ENCODE data around the gene C6orf132.
"Not testable (repeated sequence)": the region's sequence is repeated elsewhere in the genome, so short reads cannot be mapped to it uniquely, and the experiment has no call there.

Gene C6orf132, protein sequence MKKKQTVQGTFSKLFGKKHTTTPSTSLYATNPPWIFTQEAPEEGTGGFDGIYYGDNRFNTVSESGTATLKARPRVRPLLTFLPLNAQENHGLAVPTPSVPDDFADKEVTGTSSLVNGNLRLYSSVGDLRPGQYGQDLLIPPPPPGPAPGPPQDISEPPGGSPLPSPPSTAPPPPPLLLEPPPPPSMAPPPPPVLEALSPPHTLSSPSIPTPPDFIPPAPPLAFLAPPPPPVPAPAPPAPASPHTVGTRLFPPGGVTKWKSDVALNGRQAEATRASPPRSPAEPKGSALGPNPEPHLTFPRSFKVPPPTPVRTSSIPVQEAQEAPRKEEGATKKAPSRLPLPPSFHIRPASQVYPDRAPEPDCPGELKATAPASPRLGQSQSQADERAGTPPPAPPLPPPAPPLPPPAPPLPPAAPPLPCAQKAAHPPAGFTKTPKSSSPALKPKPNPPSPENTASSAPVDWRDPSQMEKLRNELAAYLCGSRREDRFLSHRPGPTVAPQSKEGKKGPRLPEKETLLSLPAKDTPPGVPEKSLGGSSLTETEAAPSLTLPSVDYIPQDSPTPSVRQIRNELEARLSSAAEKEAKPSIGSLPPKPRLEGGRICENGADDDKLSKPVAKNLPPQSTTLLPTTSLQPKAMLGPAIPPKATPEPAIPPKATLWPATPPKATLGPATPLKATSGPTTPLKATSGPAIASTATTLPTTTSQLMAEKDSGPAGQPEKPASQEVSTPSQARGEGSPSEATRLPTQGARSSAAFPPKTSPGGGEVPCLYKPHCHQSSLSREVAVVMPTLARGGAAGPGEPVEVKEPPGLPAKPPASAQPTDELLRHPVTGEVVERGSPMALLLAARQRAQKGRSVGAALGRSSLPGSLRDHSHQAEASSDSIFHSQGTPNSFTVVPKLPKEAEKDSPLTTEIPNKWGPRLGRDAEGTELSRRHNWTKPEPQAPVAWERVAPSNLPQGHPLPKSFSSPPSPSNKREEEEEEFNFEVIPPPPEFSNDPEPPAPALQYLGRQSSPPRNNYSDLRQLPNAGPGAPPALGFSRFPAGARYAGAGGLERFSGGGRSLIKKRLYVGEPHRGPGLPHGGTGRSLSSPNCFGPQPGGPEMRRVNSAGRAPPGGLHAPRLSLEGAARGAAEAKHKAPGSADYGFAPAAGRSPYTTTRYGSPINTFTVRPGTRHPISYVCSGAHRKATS

DNA sequence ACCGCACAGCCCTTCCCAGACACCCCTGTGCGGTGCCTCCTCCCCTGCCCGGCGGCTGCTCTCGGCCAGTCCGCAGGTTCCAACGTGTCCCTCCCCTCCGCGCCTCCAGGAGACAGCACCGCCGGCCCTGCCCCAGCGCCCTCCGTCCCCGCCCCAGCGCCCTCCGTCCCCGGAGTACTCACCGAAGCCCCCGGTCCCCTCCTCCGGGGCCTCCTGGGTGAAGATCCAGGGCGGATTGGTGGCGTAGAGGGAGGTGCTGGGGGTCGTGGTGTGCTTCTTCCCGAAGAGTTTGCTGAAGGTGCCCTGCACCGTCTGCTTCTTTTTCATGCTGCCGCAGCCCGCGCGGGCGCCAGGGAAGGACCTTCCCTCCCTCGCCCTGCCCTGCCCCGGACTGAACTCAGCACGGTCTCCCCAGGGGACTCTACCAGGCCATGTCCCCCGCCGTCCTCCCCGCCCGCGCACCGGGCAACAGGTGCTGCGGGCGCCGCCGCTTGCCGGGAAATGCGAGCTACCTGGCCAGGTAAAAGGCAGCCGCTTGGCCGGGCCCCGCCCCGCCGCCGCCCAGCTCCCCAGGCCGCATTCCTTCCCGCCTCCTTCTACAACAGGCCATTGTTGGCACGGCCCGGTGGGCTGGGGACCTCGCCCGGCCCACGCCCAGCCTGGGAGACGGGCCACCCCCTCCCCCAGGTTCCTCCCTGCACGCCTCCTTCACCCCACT is at the start of gene C6orf132:
C6orf132 (minus strand) TSS at position 503 of the 718 bp plus-strand sequence; CDS start at position 327, 176 bp downstream.
- no peak for DNase-seq

DNA sequence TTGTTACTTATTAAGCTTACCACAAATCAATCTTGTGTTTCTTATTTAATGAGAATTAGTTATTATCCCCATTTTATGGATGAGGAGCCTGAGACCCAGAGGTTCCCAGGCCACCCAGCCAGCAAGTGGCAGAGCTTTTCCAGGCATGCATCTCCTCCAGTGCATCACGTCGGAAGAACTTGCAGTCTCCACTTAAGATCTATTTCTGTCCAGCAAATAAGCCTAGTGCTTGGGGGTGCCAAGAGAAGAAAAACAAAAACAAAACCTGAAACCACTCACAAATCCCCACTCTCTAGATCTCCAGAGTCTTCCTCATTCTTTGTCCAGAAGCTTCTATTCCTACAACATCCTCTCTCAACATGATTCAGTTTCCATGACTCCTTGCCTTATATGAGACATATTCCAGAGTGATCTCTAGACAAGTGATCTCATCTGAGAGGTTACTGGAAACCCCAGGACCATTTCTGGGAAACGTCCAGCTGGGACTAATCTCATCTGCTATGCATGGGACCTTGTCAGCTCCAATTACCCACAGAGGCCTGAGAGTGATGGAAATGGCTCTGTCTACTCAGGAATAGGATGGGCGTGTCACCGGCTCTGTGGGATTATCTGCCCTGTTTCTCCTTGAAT is 48.2 kb upstream of the C6orf132 start:
- DNase-seq = no peak

DNA sequence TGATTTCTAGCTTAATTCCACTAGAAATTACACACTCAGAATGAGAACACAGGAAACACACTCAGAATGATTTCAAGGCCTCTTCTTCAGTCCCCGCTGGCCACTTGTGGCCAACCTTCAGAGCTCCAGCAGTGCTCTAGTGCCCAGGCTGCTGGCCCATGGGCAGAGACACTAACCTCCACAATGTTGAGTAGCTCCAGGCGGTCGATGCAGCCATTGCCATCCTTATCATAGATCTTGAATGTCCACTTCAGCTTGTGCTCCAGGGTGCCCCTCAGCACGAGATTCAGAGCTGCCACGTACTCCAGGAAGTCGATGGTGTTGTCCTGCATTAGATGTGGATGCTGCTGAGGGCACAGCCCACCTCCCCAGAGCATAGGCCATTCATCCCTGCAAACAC is 46.0 kb upstream of the C6orf132 start:
- no peak for DNase-seq

DNA sequence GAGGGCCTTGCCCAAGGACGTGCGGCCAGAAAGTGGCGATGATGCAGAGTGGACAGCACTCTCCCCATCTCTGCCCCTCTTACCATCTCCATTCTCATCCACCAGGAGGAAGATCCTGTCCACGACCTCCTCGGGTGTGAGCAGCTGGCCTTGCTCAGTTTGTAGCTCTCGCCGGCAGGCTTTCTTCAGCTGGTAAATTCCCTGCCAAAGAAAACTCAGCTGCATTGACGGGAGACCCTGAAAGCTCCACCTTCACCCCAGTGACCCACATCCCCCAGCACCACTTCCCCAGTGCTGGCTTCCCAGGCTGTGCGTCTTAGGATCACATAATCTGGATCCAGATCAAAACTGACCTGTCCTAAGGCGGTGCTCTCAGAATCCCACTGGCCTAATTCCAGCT is 43.2 kb upstream of the C6orf132 start:
- DNase-seq = no peak

DNA sequence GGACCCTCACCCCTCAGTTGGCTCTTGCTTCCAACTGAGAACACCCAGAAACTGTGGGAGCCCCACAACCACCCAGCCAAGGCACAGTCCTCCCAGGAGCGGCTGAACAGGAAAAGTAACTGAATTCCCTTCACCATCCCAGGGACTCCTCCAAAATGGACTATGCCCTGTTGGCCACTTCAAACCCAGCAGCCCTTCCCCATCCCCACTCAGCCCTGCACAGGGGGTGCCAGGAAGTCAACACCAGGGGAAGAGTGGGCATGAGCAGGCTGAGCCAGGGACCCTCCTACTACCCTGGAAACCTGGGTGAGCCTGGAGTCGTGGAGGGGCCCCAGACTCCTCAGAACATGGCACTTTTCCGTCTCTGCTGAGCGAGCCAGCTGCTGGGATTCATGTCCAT is 42.1 kb upstream of the C6orf132 start:
- no peak for DNase-seq

DNA sequence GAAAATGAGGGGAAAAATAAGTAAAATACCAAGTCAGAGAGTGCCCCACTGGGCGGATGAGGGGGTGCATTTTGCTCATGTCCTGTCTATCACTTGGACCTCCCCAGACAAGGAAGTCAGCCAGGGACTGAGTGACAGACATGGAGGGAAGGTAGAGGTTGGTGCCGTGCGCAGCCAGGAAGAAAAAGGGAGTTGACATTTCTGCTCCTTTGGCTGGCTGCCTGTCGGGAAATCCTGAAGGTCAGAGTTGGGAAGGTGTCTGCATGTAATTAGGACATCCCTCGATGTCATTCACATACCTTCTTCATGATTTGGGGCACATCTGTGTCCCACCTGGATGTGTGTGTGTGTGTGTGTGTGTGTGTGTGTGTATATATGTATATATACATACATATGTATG is 39.7 kb upstream of the C6orf132 start:
- DNase-seq = no peak

DNA sequence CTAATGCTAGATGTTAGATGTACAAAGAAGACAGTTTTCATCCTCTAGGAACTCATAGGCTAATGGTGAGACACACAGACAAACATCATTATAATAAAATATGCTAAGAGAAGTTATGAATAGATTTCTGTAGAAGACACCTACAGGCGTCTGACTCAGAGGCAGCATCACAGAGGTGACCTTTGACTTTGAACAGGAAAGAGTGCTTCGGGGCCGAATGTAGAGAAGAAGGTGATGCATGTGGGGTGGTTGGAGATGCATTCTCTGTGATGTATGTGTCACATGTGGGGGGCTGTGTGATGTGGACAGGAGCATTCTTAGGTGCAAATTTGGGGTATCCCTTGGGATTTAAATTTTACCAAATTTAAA is 37.5 kb upstream of the C6orf132 start:
- no peak for DNase-seq

DNA sequence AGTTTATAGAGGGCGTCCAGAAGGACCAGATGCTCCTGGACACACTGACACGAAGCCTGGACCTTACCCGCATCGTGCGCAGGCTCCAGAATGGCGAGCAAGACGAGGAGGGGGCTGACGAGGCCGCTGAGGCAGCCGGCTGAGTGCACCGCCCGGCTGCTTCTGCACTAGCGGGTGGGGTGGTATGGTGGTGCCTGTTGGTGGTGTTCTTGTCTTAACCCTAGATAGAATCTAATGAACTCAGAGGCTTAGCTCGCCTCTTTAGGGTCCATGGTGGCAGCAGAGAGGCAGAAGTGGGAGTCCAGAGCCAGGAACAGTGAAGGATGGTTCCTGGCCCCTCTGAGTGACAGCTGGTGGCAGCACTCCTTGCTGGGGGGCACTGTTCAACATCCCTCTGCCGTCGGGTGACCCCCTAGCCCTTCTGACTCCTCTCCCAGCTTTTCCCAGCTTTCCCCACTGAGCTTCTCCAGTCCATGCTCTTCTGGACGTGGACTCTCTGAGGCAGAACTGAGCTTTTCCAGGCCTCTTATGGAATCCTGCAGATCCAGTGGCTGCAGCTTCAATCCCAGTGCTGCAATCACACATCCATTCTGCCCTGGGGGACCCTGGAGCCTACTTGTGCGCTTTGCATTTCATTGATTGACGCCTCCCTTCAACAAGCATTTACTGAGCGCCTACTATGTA is 37.0 kb upstream of the C6orf132 start:
- no peak for DNase-seq

DNA sequence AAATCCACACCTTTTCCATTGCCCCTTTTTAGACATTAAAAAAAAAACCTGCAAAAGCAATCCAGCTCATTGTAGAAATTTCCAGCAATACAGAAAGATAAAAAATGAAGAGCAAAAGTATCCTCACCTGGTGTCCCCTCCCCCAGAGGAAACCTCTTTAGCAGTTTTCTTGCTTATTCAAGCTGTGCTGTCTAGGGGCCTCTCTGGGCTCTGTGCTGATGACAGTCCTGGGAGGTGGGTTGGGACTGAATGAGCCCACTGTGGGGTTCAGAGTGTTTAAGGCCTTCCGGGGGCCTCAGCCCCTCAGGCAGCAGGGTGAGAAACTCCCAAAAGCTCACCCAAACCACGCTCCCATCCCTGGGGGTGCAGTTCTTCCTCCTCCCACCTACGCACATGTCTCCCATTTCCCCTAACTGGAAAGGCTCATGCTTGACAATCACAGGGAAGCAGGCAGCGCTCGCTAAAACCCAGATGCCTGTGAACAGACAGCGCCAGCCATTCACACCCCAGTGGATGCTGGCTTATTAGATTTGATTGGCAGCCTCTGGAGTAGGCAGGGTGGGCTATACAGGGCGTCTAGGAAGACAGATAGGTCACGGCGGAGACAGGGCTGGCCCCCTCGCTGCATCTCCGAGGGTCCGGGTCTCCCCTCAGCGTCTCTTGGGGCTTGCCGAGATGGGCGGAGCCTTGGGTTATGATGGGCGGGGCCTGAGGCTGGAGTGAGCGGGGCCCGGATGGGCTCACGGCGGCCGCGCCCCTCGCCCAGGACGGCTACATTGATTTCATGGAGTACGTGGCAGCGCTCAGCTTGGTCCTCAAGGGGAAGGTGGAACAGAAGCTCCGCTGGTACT is 35.3 kb upstream of the C6orf132 start:
- no peak for DNase-seq

DNA sequence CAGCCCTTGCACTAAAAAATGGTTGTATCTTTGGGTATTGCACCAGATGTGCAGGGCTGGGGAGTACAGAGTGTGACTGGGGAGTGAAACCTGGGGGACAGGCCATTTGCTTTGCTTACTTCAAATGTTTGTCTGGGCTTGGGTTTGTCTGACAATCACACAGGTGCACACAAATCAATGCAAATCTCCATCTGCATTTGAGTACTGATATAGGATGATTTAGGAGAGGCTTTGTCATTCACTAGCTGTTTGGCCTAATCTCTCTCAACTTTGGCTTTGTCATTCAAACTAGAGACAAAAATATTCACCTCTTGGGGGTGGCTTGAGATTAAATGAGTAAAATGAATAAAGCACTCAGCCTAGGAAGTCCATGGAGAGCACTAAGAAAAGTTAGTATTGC is 34.6 kb upstream of the C6orf132 start:
- DNase-seq = no peak

DNA sequence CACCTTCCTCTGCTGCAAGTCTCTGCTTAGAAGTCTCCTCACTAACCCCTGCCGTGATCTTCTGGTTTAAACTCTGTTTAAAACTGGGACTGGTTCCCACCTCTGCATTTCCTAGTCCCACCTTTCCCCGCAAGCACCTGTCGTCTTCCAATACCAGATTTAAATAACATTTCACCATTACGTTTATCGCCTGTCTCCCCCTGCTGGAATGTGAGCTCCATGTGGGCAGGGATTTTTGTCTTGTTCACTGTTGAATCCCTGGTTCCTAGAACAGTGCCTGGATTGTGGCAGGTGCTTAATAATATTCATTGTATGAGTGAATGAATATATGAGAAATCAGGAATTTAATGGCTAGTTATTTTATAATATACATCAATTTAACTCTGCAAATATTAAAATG is 33.4 kb upstream of the C6orf132 start:
- DNase-seq = no peak

DNA sequence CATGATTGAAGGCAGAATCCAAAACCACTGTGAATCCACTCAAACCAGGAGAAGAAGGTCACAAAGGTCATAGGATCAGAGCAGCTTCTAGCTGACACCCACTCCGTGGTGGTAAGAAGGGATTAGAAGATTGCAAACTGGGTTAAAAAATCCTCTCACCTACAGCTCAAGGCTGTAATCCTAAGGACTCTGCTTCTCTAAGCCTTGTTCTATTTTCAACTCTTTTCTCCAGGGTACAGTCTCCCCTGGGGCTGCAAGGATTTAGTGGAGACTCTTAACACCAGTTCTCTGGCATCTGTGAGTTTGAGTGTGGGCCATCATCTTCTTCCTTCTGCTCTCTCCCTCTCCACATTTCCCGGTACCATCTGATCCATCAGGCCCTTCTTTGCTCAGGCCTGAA is 30.7 kb upstream of the C6orf132 start, which contains the start of gene GUCA1A:
GUCA1A (plus strand) TSS at position 264 of the 400 bp plus-strand sequence. CDS start 250 bp downstream, outside the sequence.
- DNase-seq = no peak

DNA sequence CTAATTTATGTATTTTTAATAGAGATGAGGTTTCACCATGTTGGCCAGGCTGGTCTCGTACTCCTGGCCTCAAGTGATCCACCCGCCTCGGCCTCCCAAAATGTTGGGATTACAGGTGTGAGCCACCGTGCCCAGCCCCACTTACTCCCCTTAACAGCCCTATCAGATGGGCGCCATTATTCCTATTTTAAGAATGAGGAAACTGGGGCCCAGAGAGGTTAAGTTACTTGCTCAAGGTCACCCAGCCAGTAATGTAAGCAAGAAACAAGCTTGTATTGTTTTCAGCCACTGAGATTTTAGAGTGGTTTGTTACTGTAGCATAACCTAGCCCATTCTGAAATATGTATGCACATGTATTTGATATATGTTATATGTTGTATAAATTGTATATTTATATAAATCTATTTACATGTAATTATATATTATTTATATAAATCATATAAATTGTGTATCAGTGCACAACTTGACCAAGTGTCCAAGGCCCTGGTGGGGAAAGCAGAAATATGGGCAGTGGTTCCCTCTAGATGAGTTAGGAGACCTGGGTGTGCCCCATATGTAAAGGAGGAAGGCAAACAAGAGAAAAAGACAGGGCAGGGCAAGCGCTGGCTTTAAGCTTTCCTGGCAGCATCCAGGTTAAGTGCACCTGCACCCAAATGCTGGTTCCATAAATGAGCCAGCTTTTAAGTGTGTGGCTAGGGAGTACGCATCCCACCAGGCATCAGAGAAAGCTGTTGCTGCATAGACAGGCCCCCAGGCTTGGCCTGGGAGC is 29.6 kb upstream of the C6orf132 start:
- DNase-seq = no peak

DNA sequence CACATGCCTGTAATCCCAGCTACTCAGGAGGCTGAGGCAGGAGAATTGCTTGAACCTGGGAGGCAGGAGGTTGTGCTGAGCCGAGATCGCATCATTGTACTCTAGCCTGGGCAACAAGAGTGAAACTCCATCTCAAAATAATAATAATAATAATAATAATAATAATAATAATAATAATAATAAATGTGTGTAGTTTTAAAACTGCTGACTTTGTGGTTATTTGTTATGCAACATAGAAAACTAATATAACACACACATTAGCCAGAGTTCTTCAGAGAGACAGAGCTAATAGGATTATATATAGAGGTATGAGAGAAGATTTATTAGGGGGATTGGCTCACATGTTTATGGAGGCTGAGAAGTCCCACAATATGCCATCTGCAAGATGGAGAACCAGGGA is 27.4 kb upstream of the C6orf132 start:
- DNase-seq = not testable (repeated sequence)

DNA sequence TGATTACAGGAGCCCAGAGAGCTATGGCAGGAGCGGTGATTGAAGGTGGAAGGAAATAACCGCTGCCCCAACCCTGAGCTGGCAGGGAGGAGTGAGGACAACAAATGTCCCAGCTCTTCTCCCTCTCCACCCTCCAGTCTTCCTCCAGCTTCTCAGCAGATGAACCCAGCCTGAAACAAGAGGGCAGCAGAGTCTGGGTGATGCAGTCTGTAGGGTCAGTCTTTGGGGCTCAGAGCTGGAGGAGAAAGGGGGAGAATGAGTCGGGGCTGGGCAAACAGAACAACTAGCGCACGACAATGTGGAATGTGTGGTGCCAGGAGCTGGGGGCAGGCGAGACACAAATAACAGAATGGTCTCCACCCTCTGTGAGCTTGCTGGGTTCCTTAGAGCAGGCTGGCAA is 26.2 kb upstream of the C6orf132 start:
- no peak for DNase-seq

DNA sequence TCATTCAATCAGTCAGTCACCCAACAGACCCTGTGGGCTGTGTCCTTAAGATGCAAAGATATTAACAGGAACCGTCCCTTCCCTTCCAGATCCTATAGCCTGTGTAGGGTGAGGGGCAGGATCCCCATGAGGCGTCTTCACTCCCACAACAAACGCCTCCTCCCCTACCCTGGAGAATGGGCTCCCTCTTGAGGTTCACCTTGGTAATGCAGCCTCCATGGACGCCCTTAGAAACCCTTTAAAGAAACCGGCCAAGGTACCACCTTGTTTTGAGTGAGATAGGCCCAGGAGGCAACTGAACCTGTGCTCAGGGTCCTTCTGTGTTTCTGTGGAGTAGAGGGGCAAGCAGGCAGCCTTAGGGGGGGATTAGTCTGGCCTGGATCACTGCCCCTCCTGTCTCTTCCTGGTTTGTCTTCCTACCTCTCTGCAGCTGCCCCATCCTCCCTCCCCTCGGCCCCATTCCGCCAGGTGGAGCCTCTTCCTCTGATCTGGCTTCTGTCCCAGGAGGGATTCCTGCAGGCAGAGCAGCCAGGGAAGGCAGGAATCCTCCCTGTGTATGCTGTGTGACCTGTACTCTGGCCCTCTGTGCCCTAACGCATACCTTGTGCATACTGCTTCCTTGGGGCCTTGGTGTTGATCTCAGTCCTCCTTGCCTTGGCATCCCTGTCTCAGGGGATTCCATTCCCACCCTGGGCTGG is 24.2 kb upstream of the C6orf132 start:
- DNase-seq = peak; percentile 20

DNA sequence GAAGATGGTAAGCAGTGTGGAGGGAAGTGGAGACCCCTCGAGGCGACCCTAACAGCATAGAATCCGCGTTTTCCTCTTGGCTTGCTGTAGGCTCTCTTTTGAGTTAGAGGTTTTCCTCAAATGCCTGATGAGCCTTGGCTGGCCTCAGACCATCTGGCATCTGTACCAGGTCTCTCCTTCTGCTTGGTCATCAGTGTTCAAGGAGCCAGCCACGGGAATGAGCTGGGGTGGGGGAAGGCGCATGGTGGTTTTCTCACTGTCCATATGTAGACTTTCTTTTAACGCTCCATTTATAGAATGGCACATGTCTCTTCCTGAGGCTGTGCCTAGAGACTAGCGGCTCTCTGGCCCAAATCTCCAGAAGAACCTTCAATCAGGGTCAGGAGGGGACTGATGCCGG is 22.6 kb upstream of the C6orf132 start:
- no peak for DNase-seq

DNA sequence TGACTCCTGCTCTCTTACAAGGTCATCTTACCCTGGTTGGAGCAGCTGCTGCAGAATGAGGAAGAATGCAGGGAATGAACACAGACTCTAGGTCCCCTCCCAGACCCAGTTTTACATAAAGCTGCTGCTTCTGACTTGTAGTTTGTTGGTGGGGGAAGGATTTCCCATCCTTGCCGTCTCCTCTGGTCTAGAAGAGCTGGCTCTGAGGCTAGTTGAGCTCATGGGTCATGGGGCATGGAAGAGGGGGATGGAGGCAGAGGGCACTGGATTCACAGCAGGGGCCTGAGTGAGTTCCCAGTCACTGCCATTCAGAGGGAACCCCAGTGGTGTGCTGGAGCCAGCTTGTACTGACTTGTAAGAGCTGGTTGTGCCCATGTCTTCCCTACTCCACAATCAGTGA is 21.6 kb upstream of the C6orf132 start:
- DNase-seq = no peak

DNA sequence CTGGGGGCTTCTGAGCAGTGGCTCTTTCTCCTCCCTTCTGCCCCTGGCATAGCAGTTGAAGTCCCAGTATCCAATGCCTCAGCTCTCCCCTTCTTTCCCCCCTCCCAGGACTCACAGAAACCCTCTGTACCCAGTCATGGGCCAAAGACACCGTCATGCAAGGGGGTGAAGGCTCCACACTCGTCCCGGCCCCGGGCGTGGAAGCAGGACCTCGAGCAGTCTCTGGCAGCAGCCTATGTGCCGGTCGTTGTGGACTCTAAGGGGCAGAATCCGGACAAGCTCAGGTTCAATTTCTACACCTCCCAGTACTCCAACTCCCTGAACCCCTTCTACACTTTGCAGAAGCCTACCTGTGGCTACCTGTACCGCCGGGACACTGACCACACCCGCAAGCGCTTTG is 20.4 kb upstream of the C6orf132 start:
- no peak for DNase-seq
